ENCODE data around the gene NAPB. TPM values are rescaled to one million over a fixed set of nuclear protein-coding genes. Genes with fewer than 3 reads are reported as not detected.

The NAPB gene
- total and polyA plus RNA-seq, 2 experiments from 2014 or later, result 7.3 to 11.2 TPM

DNA sequence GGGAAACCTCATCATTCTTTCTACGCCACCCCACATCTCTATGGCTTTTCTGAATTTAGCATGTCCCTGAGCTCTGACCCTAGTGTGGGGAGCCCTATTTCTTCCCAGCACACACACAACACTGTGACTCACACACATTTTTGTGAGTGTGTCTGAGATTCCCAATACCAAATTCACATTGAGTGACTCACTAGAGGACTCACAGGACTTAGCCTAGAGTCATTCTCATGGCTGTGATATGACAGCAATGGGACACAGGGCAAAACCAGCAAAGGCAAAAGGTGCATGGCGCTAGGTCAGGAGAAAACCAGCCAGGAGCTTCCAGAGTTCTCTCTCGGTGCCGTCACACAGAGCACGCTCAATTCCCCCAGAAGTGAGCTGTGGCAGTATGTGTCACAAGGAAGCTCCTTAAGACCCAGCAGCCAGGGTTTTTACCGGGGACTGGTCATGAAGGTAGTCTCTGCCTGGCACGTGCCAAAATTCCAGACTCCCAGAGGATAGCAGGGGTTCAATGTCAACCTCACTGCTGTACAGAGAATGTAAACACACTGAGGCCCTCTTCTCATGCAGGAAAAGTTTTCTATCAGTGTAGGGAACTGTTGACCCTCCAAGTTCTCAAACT is 24.4 kb upstream of the NAPB start:
- WGBS (ENCODE audit: low lambda C conversion rate, missing lambda C conversion rate), result 92% methylated on average over 7 of the region's 7 CpGs
- no peaks in the 10 kb centered on the region for H4K20me1 ChIP-seq (ENCODE audit: insufficient read depth, poor library complexity, severe bottlenecking)
- no peak overlapping the region for H3K4me2 ChIP-seq
- H3K27ac ChIP-seq, result no peak overlapping the region
- no peaks in the 10 kb centered on the region for H3K9me2 ChIP-seq (replicated peaks; ENCODE audit: insufficient read depth)
- H3K4me3 ChIP-seq, result no peak overlapping the region
- DNase-seq (ENCODE audit: low spot score), result peak; percentile 22
- TF ChIP-seq, protein P1, sequence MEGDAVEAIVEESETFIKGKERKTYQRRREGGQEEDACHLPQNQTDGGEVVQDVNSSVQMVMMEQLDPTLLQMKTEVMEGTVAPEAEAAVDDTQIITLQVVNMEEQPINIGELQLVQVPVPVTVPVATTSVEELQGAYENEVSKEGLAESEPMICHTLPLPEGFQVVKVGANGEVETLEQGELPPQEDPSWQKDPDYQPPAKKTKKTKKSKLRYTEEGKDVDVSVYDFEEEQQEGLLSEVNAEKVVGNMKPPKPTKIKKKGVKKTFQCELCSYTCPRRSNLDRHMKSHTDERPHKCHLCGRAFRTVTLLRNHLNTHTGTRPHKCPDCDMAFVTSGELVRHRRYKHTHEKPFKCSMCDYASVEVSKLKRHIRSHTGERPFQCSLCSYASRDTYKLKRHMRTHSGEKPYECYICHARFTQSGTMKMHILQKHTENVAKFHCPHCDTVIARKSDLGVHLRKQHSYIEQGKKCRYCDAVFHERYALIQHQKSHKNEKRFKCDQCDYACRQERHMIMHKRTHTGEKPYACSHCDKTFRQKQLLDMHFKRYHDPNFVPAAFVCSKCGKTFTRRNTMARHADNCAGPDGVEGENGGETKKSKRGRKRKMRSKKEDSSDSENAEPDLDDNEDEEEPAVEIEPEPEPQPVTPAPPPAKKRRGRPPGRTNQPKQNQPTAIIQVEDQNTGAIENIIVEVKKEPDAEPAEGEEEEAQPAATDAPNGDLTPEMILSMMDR (IDR thresholded peaks at IDR 0.05; ENCODE audit: poor library complexity), result no peak
- TF ChIP-seq EZH2 (IDR thresholded peaks at IDR 0.05; ENCODE audit: borderline replicate concordance) (no peak), EZH2phosphoT487 (IDR thresholded peaks at IDR 0.05; ENCODE audit: low read depth, severe bottlenecking, unreplicated experiment) (no peak)
- no peaks in the 10 kb centered on the region for H3K36me3 ChIP-seq (replicated peaks; ENCODE audit: insufficient read depth, low read depth)
- no peaks in the 10 kb centered on the region for H3K27me3 ChIP-seq
- H3K4me1 ChIP-seq (ENCODE audit: insufficient read depth), result no peaks in the 10 kb centered on the region
- H3K79me2 ChIP-seq, result no peaks in the 10 kb centered on the region
- H2AFZ ChIP-seq, result no peak overlapping the region
- no peaks in the 10 kb centered on the region for H3K9me3 ChIP-seq (ENCODE audit: low read depth)

DNA sequence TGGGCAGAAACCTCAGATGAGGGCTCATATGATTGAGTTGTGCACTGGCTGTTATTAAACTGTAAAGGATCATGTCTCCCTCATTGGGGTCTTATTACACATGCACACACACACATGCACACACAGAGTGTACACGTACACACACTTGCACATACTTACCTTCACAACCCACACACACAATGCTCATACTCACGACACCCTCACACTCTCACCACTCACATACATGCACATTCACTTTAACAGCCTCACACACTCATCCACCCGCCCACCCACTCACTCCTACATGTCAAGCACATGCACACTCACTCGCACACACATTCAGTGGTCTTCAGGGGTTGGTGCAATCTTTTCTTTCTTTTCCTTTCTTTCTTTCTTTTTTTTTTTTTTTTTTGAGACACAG is 23.6 kb upstream of the NAPB start:
- H3K9me3 ChIP-seq (ENCODE audit: low read depth), result no peaks in the 10 kb centered on the region
- WGBS (ENCODE audit: low lambda C conversion rate, missing lambda C conversion rate), result 96% methylated on average over 4 of the region's 4 CpGs
- H2AFZ ChIP-seq, result no peak overlapping the region
- no peaks in the 10 kb centered on the region for H4K20me1 ChIP-seq (ENCODE audit: insufficient read depth, poor library complexity, severe bottlenecking)
- H3K4me3 ChIP-seq, result no peak overlapping the region
- H3K36me3 ChIP-seq (replicated peaks; ENCODE audit: insufficient read depth, low read depth), result no peaks in the 10 kb centered on the region
- no peaks in the 10 kb centered on the region for H3K79me2 ChIP-seq
- H3K27me3 ChIP-seq, result no peaks in the 10 kb centered on the region
- no peak overlapping the region for H3K4me2 ChIP-seq
- H3K4me1 ChIP-seq (ENCODE audit: insufficient read depth), result no peaks in the 10 kb centered on the region
- DNase-seq (ENCODE audit: low spot score), result no peak
- no peak overlapping the region for H3K27ac ChIP-seq
- H3K9me2 ChIP-seq (replicated peaks; ENCODE audit: insufficient read depth), result no peaks in the 10 kb centered on the region
- TF ChIP-seq EZH2phosphoT487 (IDR thresholded peaks at IDR 0.05; ENCODE audit: low read depth, severe bottlenecking, unreplicated experiment), result no peak
- TF ChIP-seq, protein P1 (IDR thresholded peaks at IDR 0.05; ENCODE audit: poor library complexity), result no peak

DNA sequence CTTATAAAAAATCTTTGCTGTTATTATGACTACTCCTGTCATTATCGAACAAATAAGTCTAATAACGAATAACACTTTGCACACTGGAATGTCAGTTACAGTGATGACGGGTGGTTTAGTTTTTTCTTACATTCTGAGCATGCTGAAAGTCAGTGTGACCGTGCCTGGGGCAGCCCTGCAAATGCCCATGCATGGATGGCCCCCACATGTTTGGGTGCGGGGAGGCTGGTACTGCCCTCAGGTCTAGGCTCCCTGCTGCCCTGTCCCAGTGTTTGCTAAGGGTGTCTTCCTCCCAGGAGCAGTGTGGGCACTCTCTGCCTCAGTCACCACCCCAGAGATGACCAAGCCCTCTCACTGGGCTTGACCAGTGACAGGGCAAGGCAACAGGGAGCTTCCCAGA is 21.1 kb upstream of the NAPB start:
- Histone ChIP-seq H3K27me3 (no peaks in the 10 kb centered on the region), H3K36me3 (replicated peaks; ENCODE audit: insufficient read depth, low read depth) (no peaks in the 10 kb centered on the region), H3K4me1 (ENCODE audit: insufficient read depth) (no peaks in the 10 kb centered on the region), H3K4me3 (no peak overlapping the region), H3K4me2 (no peak overlapping the region), H2AFZ (no peak overlapping the region), H3K79me2 (no peaks in the 10 kb centered on the region), H3K9me3 (ENCODE audit: low read depth) (no peaks in the 10 kb centered on the region), H3K27ac (no peak overlapping the region), H4K20me1 (ENCODE audit: insufficient read depth, poor library complexity, severe bottlenecking) (no peaks in the 10 kb centered on the region), H3K9me2 (replicated peaks; ENCODE audit: insufficient read depth) (no peaks in the 10 kb centered on the region)
- 68% methylated on average over 5 of the region's 5 CpGs for WGBS (ENCODE audit: low lambda C conversion rate, missing lambda C conversion rate)
- DNase-seq (ENCODE audit: low spot score), result no peak
- TF ChIP-seq EZH2phosphoT487 (IDR thresholded peaks at IDR 0.05; ENCODE audit: low read depth, severe bottlenecking, unreplicated experiment), result no peak
- no peak for TF ChIP-seq EZH2 (IDR thresholded peaks at IDR 0.05; ENCODE audit: borderline replicate concordance)
- TF ChIP-seq, protein P1 (IDR thresholded peaks at IDR 0.05; ENCODE audit: poor library complexity), result no peak
